ENCODE results near the gene ALK.

GRCh38 chr2:29246383-29247300 is 674.7 kb downstream of the ALK start:
- TF ChIP-seq REST (IDR thresholded peaks at IDR 0.05; ENCODE audit: insufficient read depth in 1 of 2, low read depth in 2 of 2, low read length in 2 of 2) (no peak), SIN3A (IDR thresholded peaks at IDR 0.05; ENCODE audit: borderline replicate concordance, insufficient read depth, low read length) (no peak)
